ENCODE measurements around the gene MCRIP1. TPM values are rescaled to one million over a fixed set of nuclear protein-coding genes. Genes with fewer than 3 reads are reported as not detected.
A peak's percentile ranks its signal among the peaks of the same experiment; 100 is the strongest.

The MCRIP1 gene
- polyA plus RNA-seq, 1 donor (not counting 4 experiments of a cell fraction or from before 2014, with no cell fraction given) = 17.7 TPM

DNA sequence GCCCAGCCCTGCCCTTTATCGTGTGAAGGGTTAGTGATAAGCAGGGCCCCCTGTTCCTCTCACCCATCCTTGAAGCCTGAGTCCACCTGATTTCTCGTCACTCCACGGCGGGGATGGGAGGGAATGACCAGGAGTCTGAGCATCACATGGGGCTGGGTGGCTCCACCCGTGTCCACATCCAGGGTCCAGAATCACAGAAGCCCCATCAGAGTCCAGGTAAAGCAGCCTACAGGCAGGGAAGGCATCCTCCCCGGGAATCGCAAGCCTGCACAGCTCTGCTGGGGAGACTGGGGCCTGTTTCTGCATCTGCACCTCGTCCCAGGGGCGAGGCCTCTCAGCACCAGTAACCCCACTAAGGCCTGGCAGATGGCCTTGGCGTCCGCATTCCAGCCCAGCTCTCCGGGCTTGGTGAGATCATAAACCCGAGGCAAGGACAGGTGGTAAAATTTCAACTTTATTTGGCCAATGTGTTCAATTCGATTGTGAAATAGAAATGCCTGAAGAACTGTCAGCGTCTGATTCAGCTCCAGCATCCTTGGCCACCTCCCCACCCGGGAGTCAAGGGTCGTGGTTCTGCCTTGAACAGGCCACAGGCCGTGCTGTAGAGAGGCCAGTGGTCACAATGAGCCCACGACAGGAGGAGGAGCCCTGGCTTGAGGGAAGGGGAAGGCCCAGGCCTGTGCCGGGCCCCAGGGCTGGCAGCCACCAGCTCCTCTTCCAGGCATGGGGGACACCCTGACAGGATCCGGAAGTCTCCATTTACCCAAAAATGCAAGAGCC lies 9.8 kb upstream of the MCRIP1 start:
- Histone ChIP-seq H3K79me2 (ENCODE audit: control insufficient read depth, insufficient read depth, low read length) (no peaks in the 10 kb centered on the region), H3K4me2 (ENCODE audit: control insufficient read depth, extremely low read depth, insufficient read depth, low read depth, low read length) (no peak overlapping the region), H4K20me1 (ENCODE audit: control insufficient read depth, extremely low read depth, insufficient read depth, low read length) (peaks cover 2% of the 10 kb centered on the region), H3K27me3 (ENCODE audit: control insufficient read depth, extremely low read depth, insufficient read depth, low read length) (no peaks in the 10 kb centered on the region), H3K4me1 (ENCODE audit: control insufficient read depth, extremely low read depth, insufficient read depth, low read length) (peaks cover 36% of the 10 kb centered on the region), H3K36me3 (ENCODE audit: control insufficient read depth in 2 of 2, extremely low read depth in 1 of 2, insufficient read depth in 2 of 2, low read length in 2 of 2) (peaks cover 36 to 50% of the 10 kb centered on the region in 2 experiments), H3K4me3 (ENCODE audit: control insufficient read depth in 2 of 3, extremely low read depth in 1 of 3, insufficient read depth in 2 of 3, low read depth in 1 of 3, low read length in 3 of 3) (no peak overlapping the region), H2AFZ (ENCODE audit: control insufficient read depth, low read length) (no peak overlapping the region), H3K27ac (ENCODE audit: control insufficient read depth, insufficient read depth, low read length) (no peak overlapping the region), H3K9me3 (ENCODE audit: control insufficient read depth, low read depth, low read length) (no peaks in the 10 kb centered on the region), H3K9ac (ENCODE audit: control insufficient read depth, extremely low read depth, insufficient read depth, low read length) (no peak overlapping the region), H3K9me1 (ENCODE audit: control insufficient read depth, extremely low read depth, insufficient read depth, low read length) (no peaks in the 10 kb centered on the region)
- TF ChIP-seq, protein P1, sequence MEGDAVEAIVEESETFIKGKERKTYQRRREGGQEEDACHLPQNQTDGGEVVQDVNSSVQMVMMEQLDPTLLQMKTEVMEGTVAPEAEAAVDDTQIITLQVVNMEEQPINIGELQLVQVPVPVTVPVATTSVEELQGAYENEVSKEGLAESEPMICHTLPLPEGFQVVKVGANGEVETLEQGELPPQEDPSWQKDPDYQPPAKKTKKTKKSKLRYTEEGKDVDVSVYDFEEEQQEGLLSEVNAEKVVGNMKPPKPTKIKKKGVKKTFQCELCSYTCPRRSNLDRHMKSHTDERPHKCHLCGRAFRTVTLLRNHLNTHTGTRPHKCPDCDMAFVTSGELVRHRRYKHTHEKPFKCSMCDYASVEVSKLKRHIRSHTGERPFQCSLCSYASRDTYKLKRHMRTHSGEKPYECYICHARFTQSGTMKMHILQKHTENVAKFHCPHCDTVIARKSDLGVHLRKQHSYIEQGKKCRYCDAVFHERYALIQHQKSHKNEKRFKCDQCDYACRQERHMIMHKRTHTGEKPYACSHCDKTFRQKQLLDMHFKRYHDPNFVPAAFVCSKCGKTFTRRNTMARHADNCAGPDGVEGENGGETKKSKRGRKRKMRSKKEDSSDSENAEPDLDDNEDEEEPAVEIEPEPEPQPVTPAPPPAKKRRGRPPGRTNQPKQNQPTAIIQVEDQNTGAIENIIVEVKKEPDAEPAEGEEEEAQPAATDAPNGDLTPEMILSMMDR (optimal IDR thresholded peaks at IDR 0.05 in 1 of 3, IDR thresholded peaks at IDR 0.05 in 1 of 3, conservative IDR thresholded peaks at IDR 0.05 in 1 of 3; ENCODE audit: extremely low read depth in 1 of 3, insufficient read depth in 2 of 3, low read length in 3 of 3) = no peak
- TF ChIP-seq EZH2 (IDR thresholded peaks at IDR 0.05; ENCODE audit: low read length) = no peak
- DNase-seq (ENCODE audit: low read depth, low spot score) (no peak), FAIRE-seq (no peak)
- dilution Hi-C loops (cut with MboI; ENCODE audit: extremely low pct_ligation_motif_present, low sequenced_read_pairs) = no loop called here

DNA sequence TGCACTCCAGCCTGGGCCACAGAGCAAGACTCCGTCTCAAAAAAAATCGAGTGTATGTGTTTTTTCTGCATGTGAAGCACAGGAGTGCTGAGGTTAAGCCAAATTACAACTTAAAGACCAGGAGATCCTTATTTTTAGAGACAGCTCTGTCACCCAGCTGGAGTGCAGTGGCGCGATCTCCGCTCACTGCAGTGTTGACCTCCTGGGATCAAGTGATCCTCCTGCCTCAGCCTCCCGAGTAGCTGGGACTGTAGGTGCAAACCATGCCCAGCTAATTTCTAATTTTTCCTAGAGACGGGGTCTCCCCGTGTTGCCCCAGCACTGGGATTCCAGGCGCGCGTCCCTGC lies 9.3 kb upstream of the MCRIP1 start:
- Histone ChIP-seq H3K9ac (ENCODE audit: control insufficient read depth, extremely low read depth, insufficient read depth, low read length) (no peak overlapping the region), H4K20me1 (ENCODE audit: control insufficient read depth, extremely low read depth, insufficient read depth, low read length) (peaks cover 2% of the 10 kb centered on the region)

More for the DNA sequence above, 9.3 kb upstream of the MCRIP1 start:
- Histone ChIP-seq H3K4me3 (ENCODE audit: control insufficient read depth in 2 of 3, extremely low read depth in 1 of 3, insufficient read depth in 2 of 3, low read depth in 1 of 3, low read length in 3 of 3) (no peak overlapping the region), H3K9me1 (ENCODE audit: control insufficient read depth, extremely low read depth, insufficient read depth, low read length) (no peaks in the 10 kb centered on the region), H3K4me2 (ENCODE audit: control insufficient read depth, extremely low read depth, insufficient read depth, low read depth, low read length) (no peak overlapping the region), H3K4me1 (ENCODE audit: control insufficient read depth, extremely low read depth, insufficient read depth, low read length) (peaks cover 36% of the 10 kb centered on the region), H3K27ac (ENCODE audit: control insufficient read depth, insufficient read depth, low read length) (peak overlapping the region; percentile 26), H3K9me3 (ENCODE audit: control insufficient read depth, low read depth, low read length) (no peaks in the 10 kb centered on the region), H2AFZ (ENCODE audit: control insufficient read depth, low read length) (no peak overlapping the region), H3K27me3 (ENCODE audit: control insufficient read depth, extremely low read depth, insufficient read depth, low read length) (no peaks in the 10 kb centered on the region), H3K79me2 (ENCODE audit: control insufficient read depth, insufficient read depth, low read length) (no peaks in the 10 kb centered on the region), H3K36me3 (ENCODE audit: control insufficient read depth in 2 of 2, extremely low read depth in 1 of 2, insufficient read depth in 2 of 2, low read length in 2 of 2) (peaks cover 36 to 48% of the 10 kb centered on the region in 2 experiments)
- TF ChIP-seq, protein P1 (optimal IDR thresholded peaks at IDR 0.05 in 1 of 3, IDR thresholded peaks at IDR 0.05 in 1 of 3, conservative IDR thresholded peaks at IDR 0.05 in 1 of 3; ENCODE audit: extremely low read depth in 1 of 3, insufficient read depth in 2 of 3, low read length in 3 of 3) = no peak
- no peak for TF ChIP-seq EZH2 (IDR thresholded peaks at IDR 0.05; ENCODE audit: low read length)
- dilution Hi-C loops (cut with MboI; ENCODE audit: extremely low pct_ligation_motif_present, low sequenced_read_pairs) = no loop called here
- FAIRE-seq (no peak), DNase-seq (ENCODE audit: low read depth, low spot score) (no peak)
